B cell (primary cell): ENCODE measurements around the gene PRIMPOL.

Experiments used
- CTCF ChIP-seq: fragments of 200-600 bp; IDR thresholded peaks from one replicate; pipeline ENCODE4 v1.8.0; 2022; ENCODE audit warnings: antibody characterized with exemption, mild to moderate bottlenecking
- EZH2 ChIP-seq: IDR thresholded peaks from 2 replicates; pipeline ENCODE4 v1.6.1; 2012; ENCODE audit warnings: borderline replicate concordance, low read depth, mild to moderate bottlenecking, moderate library complexity, low read length; ENCODE audit not compliant: insufficient read depth, poor library complexity, severe bottlenecking

- TF ChIP-seq CTCF, result no peak
- no peak for TF ChIP-seq EZH2
Observed at GRCh38 chr4:184651899-184652298, 2.4 kb downstream of the PRIMPOL start.
